ENCODE results near the gene TTLL4. TPM values are rescaled to one million over a fixed set of nuclear protein-coding genes. Genes with fewer than 3 reads are reported as not detected.
A peak's percentile ranks its signal among the peaks of the same experiment; 100 is the strongest.
"Not testable (repeated sequence)": the region's sequence is repeated elsewhere in the genome, so short reads cannot be mapped to it uniquely, and the experiment has no call there.

TTLL4 gene
- total and polyA plus RNA-seq, 11 donors: 5.3 to 14.0 (median 6.0) TPM

DNA sequence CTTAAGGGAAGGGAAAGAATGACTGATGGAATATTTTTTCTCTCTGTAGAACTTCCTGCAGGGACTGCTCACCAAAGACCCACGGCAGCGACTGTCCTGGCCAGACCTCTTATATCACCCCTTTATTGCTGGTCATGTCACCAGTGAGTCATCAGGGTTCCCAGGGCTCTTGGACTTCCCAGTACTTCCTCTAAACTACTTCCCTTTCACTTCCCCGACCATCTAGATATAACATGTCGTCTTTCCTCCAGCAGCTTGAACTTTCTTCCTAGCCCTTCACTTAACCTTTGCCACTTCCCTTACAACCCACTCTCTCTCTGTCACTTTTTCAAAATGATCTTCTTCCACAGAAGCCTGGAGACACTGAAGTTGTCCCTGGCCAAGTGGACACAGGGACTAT is 31.5 kb upstream of the TTLL4 start:
- intact Hi-C loops (cut with DNase I): no loop called here
- TF ChIP-seq POLR2A (IDR thresholded peaks at IDR 0.05): no peak
- TF ChIP-seq, protein P1, sequence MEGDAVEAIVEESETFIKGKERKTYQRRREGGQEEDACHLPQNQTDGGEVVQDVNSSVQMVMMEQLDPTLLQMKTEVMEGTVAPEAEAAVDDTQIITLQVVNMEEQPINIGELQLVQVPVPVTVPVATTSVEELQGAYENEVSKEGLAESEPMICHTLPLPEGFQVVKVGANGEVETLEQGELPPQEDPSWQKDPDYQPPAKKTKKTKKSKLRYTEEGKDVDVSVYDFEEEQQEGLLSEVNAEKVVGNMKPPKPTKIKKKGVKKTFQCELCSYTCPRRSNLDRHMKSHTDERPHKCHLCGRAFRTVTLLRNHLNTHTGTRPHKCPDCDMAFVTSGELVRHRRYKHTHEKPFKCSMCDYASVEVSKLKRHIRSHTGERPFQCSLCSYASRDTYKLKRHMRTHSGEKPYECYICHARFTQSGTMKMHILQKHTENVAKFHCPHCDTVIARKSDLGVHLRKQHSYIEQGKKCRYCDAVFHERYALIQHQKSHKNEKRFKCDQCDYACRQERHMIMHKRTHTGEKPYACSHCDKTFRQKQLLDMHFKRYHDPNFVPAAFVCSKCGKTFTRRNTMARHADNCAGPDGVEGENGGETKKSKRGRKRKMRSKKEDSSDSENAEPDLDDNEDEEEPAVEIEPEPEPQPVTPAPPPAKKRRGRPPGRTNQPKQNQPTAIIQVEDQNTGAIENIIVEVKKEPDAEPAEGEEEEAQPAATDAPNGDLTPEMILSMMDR (IDR thresholded peaks at IDR 0.05): no peak
- H3K9me3 ChIP-seq: no peaks in the 10 kb centered on the region
- H3K27me3 ChIP-seq: no peaks in the 10 kb centered on the region
- H3K4me1 ChIP-seq: no peaks in the 10 kb centered on the region
- no peak overlapping the region for H3K4me3 ChIP-seq
- no peak for DNase-seq
- ATAC-seq: peak in 1 of 4 donors; percentile 58
- peaks cover 0 to 82% (median 37%) of the 10 kb centered on the region in 9 donors for H3K36me3 ChIP-seq
- WGBS, 4 donors: 66 to 73% (median 71%) methylated on average over 4 of the region's 4 CpGs
- no peak overlapping the region for H3K27ac ChIP-seq

DNA sequence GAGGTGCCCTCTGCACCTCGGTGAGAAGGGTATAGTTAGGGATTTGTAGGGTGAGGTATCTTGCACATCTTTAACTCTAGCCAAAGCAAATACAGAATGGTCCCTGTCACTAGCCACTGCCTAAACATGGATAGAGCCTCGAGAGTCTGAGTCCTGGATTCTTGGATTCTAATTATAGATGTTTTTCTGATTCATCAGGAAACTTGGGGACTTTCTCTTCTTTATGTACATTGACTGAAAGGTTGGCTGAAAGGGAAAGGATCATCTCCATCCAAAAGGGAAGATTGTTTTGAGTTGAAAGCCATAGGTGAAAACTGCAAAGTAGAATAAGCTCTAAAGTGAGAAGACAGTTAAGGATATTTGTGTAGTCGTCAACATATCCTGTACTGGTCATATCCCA is 30.6 kb upstream of the TTLL4 start:
- ATAC-seq (no peak), DNase-seq (no peak)
- no peak for TF ChIP-seq POLR2A (IDR thresholded peaks at IDR 0.05)
- TF ChIP-seq, protein P1 (IDR thresholded peaks at IDR 0.05): no peak
- H3K4me1 ChIP-seq: no peaks in the 10 kb centered on the region
- no peak overlapping the region for H3K27ac ChIP-seq
- H3K9me3 ChIP-seq: no peaks in the 10 kb centered on the region
- H3K27me3 ChIP-seq: no peaks in the 10 kb centered on the region
- intact Hi-C loops (cut with DNase I): no loop called here
- H3K36me3 ChIP-seq: peaks cover 0 to 83% (median 36%) of the 10 kb centered on the region in 9 donors
- H3K4me3 ChIP-seq: no peak overlapping the region
- WGBS, 4 donors: 79 to 85% (median 80%) methylated on average over 3 of the region's 3 CpGs

DNA sequence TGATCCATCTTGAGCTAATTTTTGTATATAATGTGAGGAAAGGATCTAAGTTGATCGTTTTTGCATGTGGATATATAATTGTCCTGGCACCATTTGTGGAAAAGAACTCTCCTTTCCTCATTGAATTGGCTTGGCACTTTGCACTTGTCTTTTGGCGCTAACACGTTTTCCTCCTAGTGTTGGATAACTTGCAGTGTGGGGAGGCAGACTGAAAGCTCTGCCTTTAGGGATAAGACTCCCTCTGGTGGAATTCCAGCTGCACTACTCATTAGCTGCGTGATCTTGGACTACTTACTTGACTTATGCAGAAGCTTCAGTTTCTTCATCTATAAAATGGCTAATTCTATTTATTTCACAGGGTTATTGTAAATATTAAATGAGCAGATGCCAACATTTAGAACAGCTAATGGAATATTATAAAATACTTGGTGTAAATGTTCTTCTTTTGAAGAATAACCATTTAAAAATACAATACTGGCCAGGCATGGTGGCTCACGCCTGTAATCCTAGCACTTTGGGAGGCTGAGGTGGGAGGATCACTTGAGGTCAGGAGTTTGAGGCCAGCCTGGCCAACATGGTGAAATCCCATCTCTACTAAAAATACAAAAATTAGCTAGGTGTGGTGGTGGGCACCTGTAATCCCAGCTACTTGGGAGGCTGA is 23.1 kb upstream of the TTLL4 start:
- DNase-seq (peak in 4 of 5 donors; percentile 47 to 53 (median 48)), ATAC-seq (peak; percentile 69 to 89 (median 86))
- H3K9me3 ChIP-seq; H3K27ac ChIP-seq; H3K27me3 ChIP-seq; intact Hi-C loops (cut with DNase I); H3K4me3 ChIP-seq: not testable (repeated sequence)
- 20 to 25% (median 21%) methylated on average over 5 of the region's 5 CpGs for WGBS, 4 donors
- H3K36me3 ChIP-seq: peaks cover 0 to 67% (median 41%) of the 10 kb centered on the region in 9 donors
- H3K4me1 ChIP-seq: peaks cover 0 to 13% (median 0%) of the 10 kb centered on the region in 12 donors
- TF ChIP-seq, protein P1 (IDR thresholded peaks at IDR 0.05): peak; percentile 62 to 89 (median 75)

DNA sequence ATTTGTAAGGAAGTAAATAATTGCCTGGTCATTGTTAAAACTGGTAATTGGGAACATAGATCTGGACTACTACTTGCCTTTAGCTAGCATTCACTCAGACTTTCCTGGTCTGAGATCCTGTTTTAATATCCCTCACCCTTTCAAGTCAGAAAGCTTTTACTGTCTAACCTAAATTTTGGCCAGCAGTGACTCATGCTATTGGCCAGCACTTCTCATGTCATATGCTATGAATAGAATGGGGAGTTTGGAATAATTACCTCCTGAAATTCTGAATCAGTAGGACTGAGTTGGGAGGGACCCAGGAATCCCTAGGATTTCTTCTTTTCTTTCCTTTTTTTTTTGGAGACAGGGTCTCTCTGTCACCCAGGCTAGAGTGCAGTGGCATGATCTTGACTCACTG is 19.4 kb upstream of the TTLL4 start:
- H3K36me3 ChIP-seq: peaks cover 0 to 69% (median 55%) of the 10 kb centered on the region in 9 donors

More for the DNA sequence above, 19.4 kb upstream of the TTLL4 start:
- intact Hi-C loops (cut with DNase I): no loop called here
- Histone ChIP-seq H3K27me3 (no peaks in the 10 kb centered on the region), H3K4me1 (peaks cover 0 to 13% (median 0%) of the 10 kb centered on the region in 12 donors), H3K4me3 (no peak overlapping the region), H3K9me3 (no peaks in the 10 kb centered on the region), H3K27ac (peak overlapping the region in 1 of 12 donors; percentile 20)
- DNase-seq (no peak), ATAC-seq (peak in 3 of 4 donors; percentile 31 to 52 (median 39))
- TF ChIP-seq POLR2A (IDR thresholded peaks at IDR 0.05): no peak
- TF ChIP-seq, protein P1 (IDR thresholded peaks at IDR 0.05): no peak
